PC-9 (cell line): ENCODE results near the gene SIPA1L3. TPM values are rescaled to one million over a fixed set of nuclear protein-coding genes. Genes with fewer than 3 reads are reported as not detected.

Experiments
- BruUV-seq: library from RNA; stranded (reverse); fragments of 400-500 nt; replicated peaks from 2 replicates; lab custom pipeline; 2021; lab: Mats Ljungman, UMichigan
- CTCF ChIA-PET: fragments of 300-600 bp; sonication (Branson Sonifier 250); formaldehyde crosslinking; loops from one replicate; lab custom pipeline; 2022; ENCODE audit warnings: antibody characterized with exemption; lab: Charles Lee
- POLR2A ChIA-PET: fragments of 300-600 bp; sonication (Branson Sonifier 250); formaldehyde crosslinking; loops from one replicate; lab custom pipeline; 2022; ENCODE audit warnings: antibody characterized with exemption; ENCODE audit not compliant: unreplicated experiment; lab: Charles Lee
- DNase-seq, 2 experiments: peaks; one replicate each; pipeline versions ENCODE4 v3.0.0 to v3.0.0-alpha.2; 2015 to 2022; ENCODE audit warnings: mixed read lengths in 1 of 2
- H2AFZ ChIP-seq: fragments of 200-600 bp; sonication (generic); 2 replicates; pipeline ENCODE4 v1.8.1; 2017; ENCODE audit warnings: antibody characterized with exemption
- H3F3A ChIP-seq: fragments of 200-600 bp; sonication (generic); 2 replicates; pipeline ENCODE4 v1.8.1; 2017; ENCODE audit warnings: antibody characterized with exemption, mild to moderate bottlenecking, low read depth; ENCODE audit not compliant: insufficient read depth
- H3K27ac ChIP-seq: fragments of 200-600 bp; sonication (generic); 2 replicates; pipeline ENCODE4 v1.6.1; 2016; ENCODE audit warnings: mixed run types
- H3K27me3 ChIP-seq: fragments of 200-600 bp; sonication (generic); 2 replicates; pipeline ENCODE4 v1.6.1; 2016; ENCODE audit warnings: low read depth, mixed run types; ENCODE audit not compliant: insufficient read depth
- H3K36me3 ChIP-seq: fragments of 200-600 bp; sonication (generic); 2 replicates; pipeline ENCODE4 v1.6.1; 2016; ENCODE audit warnings: low read depth, mixed run types
- H3K4me1 ChIP-seq: fragments of 200-600 bp; sonication (generic); replicated peaks from 2 replicates; pipeline ENCODE4 v1.6.1; 2016; ENCODE audit warnings: mixed run types; ENCODE audit not compliant: insufficient read depth
- H3K4me2 ChIP-seq: fragments of 200-600 bp; sonication (generic); 2 replicates; pipeline ENCODE4 v1.6.1; 2017; ENCODE audit warnings: mixed run types
- H3K4me3 ChIP-seq: fragments of 200-600 bp; sonication (generic); 2 replicates; pipeline ENCODE4 v1.6.1; 2016; ENCODE audit warnings: mixed run types
- H3K79me2 ChIP-seq: fragments of 200-600 bp; sonication (generic); 2 replicates; pipeline ENCODE4 v1.6.1; 2017; ENCODE audit warnings: low read depth, mixed run types
- H3K9me2 ChIP-seq: fragments of 200-600 bp; sonication (generic); 2 replicates; pipeline ENCODE4 v1.8.1; 2017; ENCODE audit warnings: mild to moderate bottlenecking; ENCODE audit not compliant: insufficient read depth
- H3K9me3 ChIP-seq: fragments of 200-600 bp; sonication (generic); 2 replicates; pipeline ENCODE4 v1.8.1; 2016; ENCODE audit warnings: low read depth; ENCODE audit not compliant: insufficient read depth
- H4K20me1 ChIP-seq: fragments of 200-600 bp; sonication (generic); 2 replicates; pipeline ENCODE4 v1.8.1; 2017; ENCODE audit not compliant: insufficient read depth
- CTCF ChIP-seq: fragments of 200-600 bp; sonication (generic); conservative IDR thresholded peaks from 2 replicates; pipeline ENCODE4 v1.6.1; 2017; ENCODE audit warnings: mixed run types, antibody characterized with exemption, mild to moderate bottlenecking, moderate library complexity
- EZH2 ChIP-seq: fragments of 200-600 bp; sonication (generic); IDR thresholded peaks from 2 replicates; pipeline ENCODE4 v1.8.0; 2017; ENCODE audit warnings: antibody characterized with exemption, low read depth
- intact Hi-C: fragments of 100-400 bp; cut with micrococcal nuclease; formaldehyde crosslinking; loops from one replicate; pipeline ENCODE4 v1.10.0; 2022; ENCODE audit not compliant: unreplicated experiment
- total RNA-seq: library from RNA; stranded (reverse); gene quantifications from 2 replicates; pipeline ENCODE4 v1.2.3, GENCODE V29; 2021

The SIPA1L3 gene
- total RNA-seq, 1 experiment from 2014 or later: 55.2 TPM

DNA sequence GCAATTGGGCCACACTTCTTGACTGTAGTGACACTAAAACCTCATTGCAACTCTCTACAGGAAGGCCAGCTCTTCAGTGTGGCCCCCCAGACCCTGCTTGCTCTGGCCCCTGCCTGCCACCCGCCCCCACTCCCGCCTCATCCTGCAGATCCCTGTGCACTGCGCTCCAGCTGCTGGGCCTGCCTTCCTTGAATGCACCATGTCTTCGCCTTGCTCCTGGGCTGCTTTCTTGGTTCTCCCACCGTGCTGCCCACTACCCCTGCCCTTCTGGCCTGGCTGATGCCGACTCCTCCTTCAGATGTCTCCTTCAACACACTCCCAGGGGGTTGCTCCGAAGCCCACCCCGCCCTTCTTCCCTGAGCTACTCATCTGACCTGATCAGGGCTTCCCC, 98.2 kb downstream of the SIPA1L3 start:
- DNase-seq: no peak
- H3K27me3 ChIP-seq: no peaks in the 10 kb centered on the region
- no peak overlapping the region for H3K4me2 ChIP-seq
- H3K79me2 ChIP-seq: peaks cover 4% of the 10 kb centered on the region; the same call in 1 of the 2 replicates
- no peaks in the 10 kb centered on the region for H3K9me2 ChIP-seq
- no peak overlapping the region for H3K27ac ChIP-seq
- H3K4me3 ChIP-seq: no peak overlapping the region
- no TSS peak for BruUV-seq
- H4K20me1 ChIP-seq: no peaks in the 10 kb centered on the region
- H3K36me3 ChIP-seq: no peaks in the 10 kb centered on the region
- H3K9me3 ChIP-seq: no peaks in the 10 kb centered on the region
- POLR2A ChIA-PET: no interaction called here
- CTCF ChIA-PET: interaction anchor here (0.5 kb wide), 1 partner anchor 81 kb away, joined by 4 read pairs; no protein-coding TSS in a partner anchor
- H3F3A ChIP-seq: no peaks in the 10 kb centered on the region
- no peak overlapping the region for H2AFZ ChIP-seq
- no peaks in the 10 kb centered on the region for H3K4me1 ChIP-seq
- intact Hi-C loops: no loop called here
- no peak for TF ChIP-seq CTCF
- no peak for TF ChIP-seq EZH2

DNA sequence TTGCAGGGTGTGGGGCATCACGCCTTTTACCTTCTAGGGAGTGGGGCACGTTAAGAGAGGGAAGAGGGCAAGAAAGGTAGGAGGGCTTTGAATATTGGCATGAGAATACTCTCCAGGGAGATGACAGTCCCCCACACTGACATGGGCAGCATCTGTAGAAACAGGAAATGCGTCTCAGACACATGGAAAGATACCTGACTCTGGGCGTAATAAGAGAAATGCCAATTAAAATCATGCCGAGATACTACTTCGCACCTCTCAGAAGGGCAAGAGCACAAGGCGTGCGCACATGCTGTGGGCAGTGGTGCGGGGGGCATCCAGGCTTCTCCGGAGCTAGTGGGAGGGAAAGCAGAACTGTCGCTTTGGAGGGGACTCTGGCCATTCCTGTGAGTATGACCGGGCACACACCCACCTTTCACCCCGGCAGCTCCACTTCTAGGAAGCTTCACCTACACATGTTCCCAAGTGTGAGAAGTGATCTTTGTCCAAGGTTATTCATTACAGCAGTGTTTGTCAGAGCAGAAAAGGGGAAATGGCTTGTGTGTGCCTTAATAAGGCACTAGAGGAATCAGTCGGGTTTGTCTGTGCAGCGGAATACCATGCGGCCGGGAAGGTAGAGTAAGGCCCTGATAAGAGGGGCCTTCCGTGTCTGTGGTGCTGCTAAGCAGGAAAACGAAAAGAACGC, 99.5 kb downstream of the SIPA1L3 start:
- H3K36me3 ChIP-seq: no peaks in the 10 kb centered on the region
- no peaks in the 10 kb centered on the region for H3K4me1 ChIP-seq
- no peaks in the 10 kb centered on the region for H3F3A ChIP-seq
- intact Hi-C loops: no loop called here
- no peaks in the 10 kb centered on the region for H4K20me1 ChIP-seq
- TF ChIP-seq CTCF: no peak
- TF ChIP-seq EZH2: no peak
- ChIA-PET CTCF (no interaction called here), POLR2A (no interaction called here)
- H3K27me3 ChIP-seq: no peaks in the 10 kb centered on the region
- DNase-seq: no peak
- H3K4me2 ChIP-seq: no peak overlapping the region
- no peaks in the 10 kb centered on the region for H3K9me2 ChIP-seq
- no peaks in the 10 kb centered on the region for H3K9me3 ChIP-seq
- no TSS peak for BruUV-seq
- H3K27ac ChIP-seq: no peak overlapping the region
- no peak overlapping the region for H2AFZ ChIP-seq
- H3K79me2 ChIP-seq: peaks cover 4% of the 10 kb centered on the region; the same call in 1 of the 2 replicates
- no peak overlapping the region for H3K4me3 ChIP-seq

DNA sequence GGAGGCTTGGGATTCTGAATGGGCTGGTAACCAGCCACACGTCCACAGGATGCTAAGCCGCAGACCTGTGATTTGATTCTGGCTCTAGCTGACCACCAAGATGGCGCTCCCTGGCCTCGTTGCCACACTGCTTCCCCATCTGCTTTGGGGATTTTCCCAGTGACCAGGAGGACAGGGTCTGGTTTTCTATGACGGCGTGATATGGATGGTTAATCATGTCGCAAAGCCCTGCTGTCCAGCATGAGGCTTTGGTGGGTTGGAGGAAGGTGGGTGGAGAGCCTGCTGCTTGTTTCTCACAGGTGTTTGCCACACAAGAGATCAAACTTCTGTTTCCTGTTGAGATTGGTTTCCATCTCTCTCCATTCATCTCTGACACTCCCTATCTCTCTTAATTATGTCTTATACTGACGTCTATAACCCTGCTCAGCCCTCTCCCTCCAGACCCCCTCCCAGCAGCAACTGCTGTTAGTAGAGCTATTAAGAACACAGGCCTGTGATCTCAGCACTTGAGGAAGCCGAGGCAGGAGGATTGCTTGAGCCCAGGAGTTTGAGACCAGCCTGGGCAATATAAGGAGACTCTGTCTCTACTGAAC, 102.7 kb downstream of the SIPA1L3 start:
- H3K36me3 ChIP-seq: no peaks in the 10 kb centered on the region
- H4K20me1 ChIP-seq: no peaks in the 10 kb centered on the region
- H2AFZ ChIP-seq: no peak overlapping the region
- no peaks in the 10 kb centered on the region for H3K27me3 ChIP-seq
- H3K4me3 ChIP-seq: no peak overlapping the region
- H3K4me2 ChIP-seq: no peak overlapping the region
- ChIA-PET POLR2A (no interaction called here), CTCF (no interaction called here)
- no peak for DNase-seq
- peaks cover 11% of the 10 kb centered on the region; the same call in 1 of the 2 replicates for H3F3A ChIP-seq
- H3K9me3 ChIP-seq: no peaks in the 10 kb centered on the region
- no TSS peak for BruUV-seq
- H3K9me2 ChIP-seq: no peaks in the 10 kb centered on the region
- peaks cover 2% of the 10 kb centered on the region for H3K4me1 ChIP-seq
- H3K79me2 ChIP-seq: no peaks in the 10 kb centered on the region
- H3K27ac ChIP-seq: no peak overlapping the region
- TF ChIP-seq EZH2 (no peak), CTCF (no peak)
- intact Hi-C loops: no loop called here
